Measurements from ENCODE around the gene EXOSC2. TPM values are rescaled to one million over a fixed set of nuclear protein-coding genes. Genes with fewer than 3 reads are reported as not detected.

The EXOSC2 gene
- total and polyA plus RNA-seq, 2 of the 13 experiments (the other 11 are each of a cell fraction or from before 2014, with no cell fraction given): 27.5 to 63.8 TPM

GRCh38 chr9:130738281-130738680 lies 44.7 kb downstream of the EXOSC2 start (continued):
- TF ChIP-seq ARNTL (CRISPR knock-in tag; IDR thresholded peaks at IDR 0.05) (no peak), ZNF776 (CRISPR knock-in tag; IDR thresholded peaks at IDR 0.05) (no peak), ZC3H4 (CRISPR knock-in tag; IDR thresholded peaks at IDR 0.05; ENCODE audit: borderline replicate concordance) (no peak), ZNF766 (CRISPR knock-in tag; IDR thresholded peaks at IDR 0.05; ENCODE audit: borderline replicate concordance) (no peak), ZNF574 (CRISPR knock-in tag; IDR thresholded peaks at IDR 0.05) (no peak)

- H3K79me2 ChIP-seq (ENCODE audit: insufficient read depth, low read length): peaks cover 18% of the 10 kb centered on the region
Observed at GRCh38 chr9:130739081-130739480, 45.5 kb downstream of the EXOSC2 start.

More at GRCh38 chr9:130739081-130739480, 45.5 kb downstream of the EXOSC2 start:
- Histone ChIP-seq H2AFZ (ENCODE audit: low read length) (no peak overlapping the region), H3K9ac (ENCODE audit: insufficient read depth, low read depth, low read length) (no peak overlapping the region), H4K20me1 (ENCODE audit: insufficient read depth, low read length) (no peaks in the 10 kb centered on the region), H3K27ac (ENCODE audit: extremely low read length, insufficient read depth, low read length) (no peak overlapping the region), H3K9me3 (ENCODE audit: low read length) (no peaks in the 10 kb centered on the region), H3K36me3 (replicated peaks in 1 of 2; ENCODE audit: control insufficient read depth in 1 of 2, insufficient read depth in 2 of 2, low read length in 2 of 2) (no peaks in the 10 kb centered on the region), H3K4me2 (ENCODE audit: low read depth, low read length) (no peak overlapping the region), H3K27me3 (ENCODE audit: control insufficient read depth in 1 of 2, insufficient read depth in 2 of 2, low read length in 2 of 2) (no peaks in the 10 kb centered on the region), H3K4me1 (ENCODE audit: insufficient read depth, low read length) (peaks cover 13% of the 10 kb centered on the region), H3K4me3 (replicated peaks in 1 of 3; ENCODE audit: insufficient read depth in 1 of 3, low read depth in 2 of 3, low read length in 3 of 3) (no peak overlapping the region)
- ATAC-seq: no peak
- WGBS (ENCODE audit: low lambda C conversion rate): 95% methylated on average over 4 of the region's 4 CpGs
- TF ChIP-seq NFE2L1 (CRISPR knock-in tag; IDR thresholded peaks at IDR 0.05; ENCODE audit: borderline replicate concordance) (no peak), ZMAT3 (CRISPR knock-in tag; conservative IDR thresholded peaks at IDR 0.05) (no peak), ZSCAN29 (CRISPR knock-in tag; conservative IDR thresholded peaks at IDR 0.05) (no peak), SETDB1 (CRISPR knock-in tag; IDR thresholded peaks at IDR 0.05; ENCODE audit: borderline replicate concordance) (no peak), HMGA1 (CRISPR knock-in tag; conservative IDR thresholded peaks at IDR 0.05) (no peak), HMG20B (CRISPR knock-in tag; conservative IDR thresholded peaks at IDR 0.05) (no peak), TEAD3 (CRISPR knock-in tag; optimal IDR thresholded peaks at IDR 0.05; ENCODE audit: borderline replicate concordance) (no peak), PRDM10 (CRISPR knock-in tag; IDR thresholded peaks at IDR 0.05; ENCODE audit: low read depth) (no peak), MTA3 (CRISPR knock-in tag; IDR thresholded peaks at IDR 0.05) (no peak), TRIM22 (IDR thresholded peaks at IDR 0.05) (no peak), HNF1B (CRISPR knock-in tag; IDR thresholded peaks at IDR 0.05) (no peak)
- FAIRE-seq: no peak
- ChIA-PET POLR2A (no interaction called here), CTCF (ENCODE audit: low intra/inter-chr PET ratio, low total read pairs) (no interaction called here)
- intact Hi-C loops (cut with micrococcal nuclease; ENCODE audit: unreplicated experiment) (no loop called here), in situ Hi-C loops (cut with HindIII; ENCODE audit: extremely low pct_ligation_motif_present, low pct_unique_long_range_greater_than_20kb) (no loop called here)
- no peak for DNase-seq (ENCODE audit: low spot score)
- BruUV-seq (replicated peaks): no TSS peak
